ENCODE data around the gene CDH6.

CDH6 gene

DNA sequence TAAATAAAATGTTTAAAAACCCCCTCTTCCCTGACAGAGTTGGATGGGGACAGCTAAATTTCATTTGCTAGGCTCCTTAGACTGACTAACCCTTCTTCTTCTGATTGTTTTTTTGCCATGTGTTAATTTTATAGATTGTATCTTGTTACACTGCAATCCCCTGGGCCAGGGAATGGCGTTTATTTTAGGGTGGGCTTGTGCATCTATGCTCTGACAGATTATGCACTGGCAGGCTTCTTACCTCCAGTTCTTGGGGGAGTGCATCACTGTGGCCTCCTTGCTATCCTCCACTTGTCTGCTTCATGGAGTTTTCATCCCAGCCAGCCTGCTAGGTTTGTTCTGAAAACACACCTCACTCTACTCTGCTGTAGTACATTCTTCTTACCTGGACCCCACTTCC, 178.6 kb downstream of the CDH6 start:
- DNase-seq (ENCODE audit: low read depth), result no peak
- TF ChIP-seq, protein P1, sequence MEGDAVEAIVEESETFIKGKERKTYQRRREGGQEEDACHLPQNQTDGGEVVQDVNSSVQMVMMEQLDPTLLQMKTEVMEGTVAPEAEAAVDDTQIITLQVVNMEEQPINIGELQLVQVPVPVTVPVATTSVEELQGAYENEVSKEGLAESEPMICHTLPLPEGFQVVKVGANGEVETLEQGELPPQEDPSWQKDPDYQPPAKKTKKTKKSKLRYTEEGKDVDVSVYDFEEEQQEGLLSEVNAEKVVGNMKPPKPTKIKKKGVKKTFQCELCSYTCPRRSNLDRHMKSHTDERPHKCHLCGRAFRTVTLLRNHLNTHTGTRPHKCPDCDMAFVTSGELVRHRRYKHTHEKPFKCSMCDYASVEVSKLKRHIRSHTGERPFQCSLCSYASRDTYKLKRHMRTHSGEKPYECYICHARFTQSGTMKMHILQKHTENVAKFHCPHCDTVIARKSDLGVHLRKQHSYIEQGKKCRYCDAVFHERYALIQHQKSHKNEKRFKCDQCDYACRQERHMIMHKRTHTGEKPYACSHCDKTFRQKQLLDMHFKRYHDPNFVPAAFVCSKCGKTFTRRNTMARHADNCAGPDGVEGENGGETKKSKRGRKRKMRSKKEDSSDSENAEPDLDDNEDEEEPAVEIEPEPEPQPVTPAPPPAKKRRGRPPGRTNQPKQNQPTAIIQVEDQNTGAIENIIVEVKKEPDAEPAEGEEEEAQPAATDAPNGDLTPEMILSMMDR (conservative IDR thresholded peaks at IDR 0.05; ENCODE audit: low read depth, low read length), result no peak
- no peak overlapping the region for H3K4me3 ChIP-seq (ENCODE audit: low read depth, low read length)

DNA sequence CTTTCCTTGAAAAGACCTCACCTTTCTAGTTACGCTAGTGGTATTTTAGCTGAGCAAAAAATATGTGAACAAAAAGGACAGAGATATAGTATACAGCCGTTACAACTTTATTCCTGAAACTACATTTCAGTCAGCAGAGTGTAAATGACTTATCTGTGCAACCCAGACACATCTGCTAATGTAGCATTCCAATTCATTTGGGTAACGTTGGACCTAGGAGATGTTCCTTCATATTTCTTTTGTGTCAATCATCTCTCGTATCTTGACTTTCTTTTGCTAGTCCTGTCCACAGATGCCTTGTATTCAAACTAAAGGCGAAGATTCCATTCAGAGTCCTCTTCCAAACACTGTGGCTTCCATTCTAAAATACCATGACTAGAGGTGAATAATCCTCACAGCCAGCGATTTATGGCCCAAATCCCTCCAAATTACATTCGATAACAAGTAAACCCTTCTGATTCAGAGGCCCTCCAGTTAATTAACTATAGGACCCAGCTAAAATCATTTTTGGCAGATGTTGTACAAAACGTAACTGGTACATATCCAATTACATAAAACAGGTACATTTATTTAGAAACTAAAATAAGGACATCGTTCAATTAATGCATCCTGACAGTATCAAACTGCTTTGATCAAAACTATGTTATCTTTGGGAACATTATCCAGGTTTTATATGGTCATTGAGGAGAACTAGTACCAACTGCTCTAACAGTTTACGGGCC, 182.7 kb downstream of the CDH6 start:
- TF ChIP-seq, protein P1 (conservative IDR thresholded peaks at IDR 0.05; ENCODE audit: low read depth, low read length), result no peak
- no peak for DNase-seq (ENCODE audit: low read depth)
- H3K4me3 ChIP-seq (ENCODE audit: low read depth, low read length), result no peak overlapping the region

DNA sequence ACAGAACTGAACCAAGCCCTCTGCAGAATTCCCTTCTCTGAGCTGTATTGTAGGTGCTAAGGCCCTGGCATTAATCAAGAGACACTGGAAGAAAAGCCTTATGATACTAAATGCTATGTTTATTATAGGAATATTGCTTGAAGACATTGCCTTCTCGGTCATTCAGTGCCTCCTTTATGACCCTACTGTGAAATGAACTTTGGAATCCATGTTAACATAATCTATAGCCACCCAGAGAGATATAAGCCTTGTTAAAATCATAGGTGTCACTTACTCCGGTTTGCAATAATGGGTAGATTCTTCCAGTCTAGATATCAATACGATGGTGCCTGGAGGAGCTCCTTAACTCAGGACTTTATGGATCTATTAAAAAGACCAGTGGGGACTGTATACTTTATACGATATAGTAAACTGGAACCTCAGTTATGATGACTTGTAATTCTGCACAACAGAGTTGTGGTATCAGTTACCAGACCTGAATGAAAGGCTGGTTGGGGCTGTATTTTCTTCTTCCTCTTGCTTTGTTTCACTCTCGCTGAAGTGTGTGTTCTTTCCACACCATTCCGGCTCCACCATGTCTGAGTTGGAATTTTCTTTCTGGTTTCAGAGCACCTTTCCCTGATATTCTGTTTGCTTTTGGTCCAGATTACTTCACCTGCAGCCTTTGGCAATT, 183.9 kb downstream of the CDH6 start:
- no peak overlapping the region for H3K4me3 ChIP-seq (ENCODE audit: low read depth, low read length)
- no peak for DNase-seq (ENCODE audit: low read depth)
- TF ChIP-seq, protein P1 (conservative IDR thresholded peaks at IDR 0.05; ENCODE audit: low read depth, low read length), result no peak

DNA sequence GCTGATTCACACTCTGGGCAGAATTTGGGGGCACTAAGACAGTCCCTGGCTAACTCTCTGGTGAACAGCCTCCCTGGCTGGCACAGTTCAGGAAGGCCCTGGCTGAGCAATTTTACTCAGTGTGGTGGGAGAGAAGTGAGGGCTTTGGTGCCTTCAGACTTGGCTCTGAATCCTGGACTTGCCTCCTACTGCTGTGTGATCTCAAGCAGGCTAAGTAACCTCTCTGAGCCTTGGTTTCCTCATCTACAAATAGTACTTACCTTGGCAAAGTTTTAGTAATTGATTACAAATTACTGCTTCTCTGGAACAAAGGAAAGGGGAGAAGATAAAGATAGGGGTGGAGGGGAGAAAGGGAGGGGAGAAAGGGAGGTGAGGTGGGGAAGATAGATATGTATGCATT, 184.7 kb downstream of the CDH6 start:
- no peak overlapping the region for H3K4me3 ChIP-seq (ENCODE audit: low read depth, low read length)
- DNase-seq (ENCODE audit: low read depth), result no peak
- TF ChIP-seq, protein P1 (conservative IDR thresholded peaks at IDR 0.05; ENCODE audit: low read depth, low read length), result no peak

Data from choroid plexus epithelial cell (primary cell).